Measurements from ENCODE around the gene PLXDC1. TPM values are rescaled to one million over a fixed set of nuclear protein-coding genes. Genes with fewer than 3 reads are reported as not detected.

The PLXDC1 gene
- total and polyA plus RNA-seq, 2 donors (not counting 1 experiment from before 2014, with no cell fraction given), result 5.8 to 6.3 TPM

DNA sequence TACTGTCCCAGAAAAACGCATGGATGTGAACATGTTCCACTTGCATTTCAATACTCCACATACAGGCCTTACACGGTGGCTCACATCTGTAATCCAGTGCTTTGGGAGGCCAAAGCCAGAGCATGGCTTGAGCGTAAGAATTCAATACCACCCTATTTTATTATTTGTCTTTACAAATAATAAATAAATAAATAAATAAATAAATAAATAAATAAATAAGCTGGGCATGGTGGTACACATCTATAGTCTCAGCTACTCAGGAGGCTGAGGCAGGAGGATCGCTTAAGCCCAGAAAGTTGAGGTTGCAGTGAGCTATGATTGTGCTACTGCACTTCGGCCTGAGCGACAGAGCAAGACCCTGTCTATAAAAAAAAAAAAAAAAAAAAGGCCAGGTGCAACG is 53.9 kb downstream of the PLXDC1 start:
- no peaks in the 10 kb centered on the region for H3K36me3 ChIP-seq (ENCODE audit: control insufficient read depth, insufficient read depth, low read length)
- no peaks in the 10 kb centered on the region for H3K9me3 ChIP-seq (ENCODE audit: control insufficient read depth, insufficient read depth, low read depth, low read length)
- H4K20me1 ChIP-seq (ENCODE audit: control insufficient read depth, extremely low read depth, insufficient read depth, low read length), result no peaks in the 10 kb centered on the region
- no peak overlapping the region for H2AFZ ChIP-seq (ENCODE audit: low read length)
- H3K27me3 ChIP-seq (ENCODE audit: control insufficient read depth, insufficient read depth, low read length), result peaks cover 11% of the 10 kb centered on the region
- no peak for TF ChIP-seq EZH2 (IDR thresholded peaks at IDR 0.05; ENCODE audit: low read length, missing control alignments)
- no peak for TF ChIP-seq CTCF (conservative IDR thresholded peaks at IDR 0.05 in 1 of 2, IDR thresholded peaks at IDR 0.05 in 1 of 2; ENCODE audit: low read depth in 1 of 2, low read length in 2 of 2)
- no peak overlapping the region for H3K4me2 ChIP-seq (ENCODE audit: extremely low read depth, insufficient read depth, low read length)
- peaks cover 4% of the 10 kb centered on the region for H3K4me1 ChIP-seq (ENCODE audit: control insufficient read depth, extremely low read depth, insufficient read depth, low read length)
- no peaks in the 10 kb centered on the region for H3K79me2 ChIP-seq (ENCODE audit: control insufficient read depth, insufficient read depth, low read length)
- H3K4me3 ChIP-seq (replicated peaks in 1 of 4; ENCODE audit: control extremely low read depth in 1 of 4, insufficient read depth in 1 of 4, low read depth in 3 of 4, low read length in 4 of 4), result no peak overlapping the region
- no peak for DNase-seq (ENCODE audit: low read depth in 2 of 2)
- no peak overlapping the region for H3K9ac ChIP-seq (ENCODE audit: insufficient read depth, low read length)
- H3K27ac ChIP-seq (ENCODE audit: insufficient read depth, low read length), result no peak overlapping the region

DNA sequence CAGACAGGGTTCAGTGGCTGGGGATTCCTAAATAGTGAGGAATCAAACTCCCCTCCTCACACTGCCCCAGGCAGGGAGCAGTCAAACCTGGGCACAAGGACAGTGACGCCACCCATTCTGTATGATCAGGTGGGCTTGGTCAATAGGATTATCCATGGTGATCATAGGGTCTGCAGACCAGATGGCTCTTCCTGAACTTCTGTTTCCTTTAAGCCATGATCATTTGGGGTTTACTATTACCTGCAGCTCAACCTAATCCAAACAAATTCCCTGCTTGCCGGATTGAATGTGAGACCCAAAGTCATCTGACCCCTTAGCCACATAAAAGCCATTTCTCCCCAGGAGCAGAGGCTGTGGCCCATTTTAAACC is 54.3 kb downstream of the PLXDC1 start:
- Histone ChIP-seq H3K4me2 (ENCODE audit: extremely low read depth, insufficient read depth, low read length) (no peak overlapping the region), H3K27ac (ENCODE audit: insufficient read depth, low read length) (no peak overlapping the region), H3K36me3 (ENCODE audit: control insufficient read depth, insufficient read depth, low read length) (no peaks in the 10 kb centered on the region), H3K4me1 (ENCODE audit: control insufficient read depth, extremely low read depth, insufficient read depth, low read length) (peaks cover 4% of the 10 kb centered on the region), H3K9me3 (ENCODE audit: control insufficient read depth, insufficient read depth, low read depth, low read length) (no peaks in the 10 kb centered on the region), H3K79me2 (ENCODE audit: control insufficient read depth, insufficient read depth, low read length) (no peaks in the 10 kb centered on the region), H2AFZ (ENCODE audit: low read length) (no peak overlapping the region), H3K4me3 (replicated peaks in 1 of 4; ENCODE audit: control extremely low read depth in 1 of 4, insufficient read depth in 1 of 4, low read depth in 3 of 4, low read length in 4 of 4) (no peak overlapping the region), H3K9ac (ENCODE audit: insufficient read depth, low read length) (no peak overlapping the region), H3K27me3 (ENCODE audit: control insufficient read depth, insufficient read depth, low read length) (peaks cover 14% of the 10 kb centered on the region), H4K20me1 (ENCODE audit: control insufficient read depth, extremely low read depth, insufficient read depth, low read length) (no peaks in the 10 kb centered on the region)
- TF ChIP-seq CTCF (conservative IDR thresholded peaks at IDR 0.05 in 1 of 2, IDR thresholded peaks at IDR 0.05 in 1 of 2; ENCODE audit: low read depth in 1 of 2, low read length in 2 of 2) (no peak), EZH2 (IDR thresholded peaks at IDR 0.05; ENCODE audit: low read length, missing control alignments) (no peak)
- DNase-seq (ENCODE audit: low read depth in 2 of 2), result no peak

DNA sequence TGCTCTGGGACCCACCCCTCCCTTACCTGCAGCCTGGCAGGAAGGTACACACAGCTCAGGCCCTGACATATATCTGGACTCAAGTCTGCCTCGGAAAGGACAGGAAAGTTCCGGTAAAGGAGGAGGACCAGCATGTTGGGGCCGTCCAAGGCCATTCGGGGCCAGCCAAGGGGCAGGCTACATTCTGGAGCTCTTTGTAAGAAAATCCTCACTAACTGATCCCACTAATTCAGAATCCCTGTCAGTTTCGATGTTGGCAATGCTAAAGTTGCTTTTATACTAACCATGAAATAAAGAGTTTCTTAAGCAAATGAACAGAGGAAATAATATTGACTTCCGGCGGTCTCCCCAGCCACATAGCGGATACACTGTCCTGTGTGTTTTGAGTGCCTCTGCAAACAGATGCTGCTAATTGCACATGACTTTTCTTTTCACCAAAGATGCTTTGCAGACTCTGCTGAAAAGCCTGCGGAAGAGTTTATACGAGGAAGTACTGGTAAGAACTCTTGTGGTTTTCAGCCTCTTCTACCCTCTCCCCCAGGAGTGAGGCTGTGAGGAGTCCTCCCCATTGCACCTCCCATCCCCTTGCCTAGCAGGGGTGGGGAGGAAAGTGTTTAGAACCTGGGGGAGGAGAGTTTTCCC is 54.8 kb downstream of the PLXDC1 start:
- Histone ChIP-seq H3K27me3 (ENCODE audit: control insufficient read depth, insufficient read depth, low read length) (peaks cover 14% of the 10 kb centered on the region), H4K20me1 (ENCODE audit: control insufficient read depth, extremely low read depth, insufficient read depth, low read length) (no peaks in the 10 kb centered on the region), H3K27ac (ENCODE audit: insufficient read depth, low read length) (no peak overlapping the region), H3K4me3 (replicated peaks in 1 of 4; ENCODE audit: control extremely low read depth in 1 of 4, insufficient read depth in 1 of 4, low read depth in 3 of 4, low read length in 4 of 4) (no peak overlapping the region), H2AFZ (ENCODE audit: low read length) (no peak overlapping the region), H3K4me2 (ENCODE audit: extremely low read depth, insufficient read depth, low read length) (no peak overlapping the region), H3K9me3 (ENCODE audit: control insufficient read depth, insufficient read depth, low read depth, low read length) (no peaks in the 10 kb centered on the region), H3K4me1 (ENCODE audit: control insufficient read depth, extremely low read depth, insufficient read depth, low read length) (peaks cover 4% of the 10 kb centered on the region), H3K79me2 (ENCODE audit: control insufficient read depth, insufficient read depth, low read length) (no peaks in the 10 kb centered on the region), H3K36me3 (ENCODE audit: control insufficient read depth, insufficient read depth, low read length) (no peaks in the 10 kb centered on the region), H3K9ac (ENCODE audit: insufficient read depth, low read length) (no peak overlapping the region)
- TF ChIP-seq EZH2 (IDR thresholded peaks at IDR 0.05; ENCODE audit: low read length, missing control alignments) (no peak), CTCF (conservative IDR thresholded peaks at IDR 0.05 in 1 of 2, IDR thresholded peaks at IDR 0.05 in 1 of 2; ENCODE audit: low read depth in 1 of 2, low read length in 2 of 2) (no peak)
- no peak for DNase-seq (ENCODE audit: low read depth in 2 of 2)

Measured in fibroblast of lung (primary cell).